ENCODE measurements around the gene ZNF425.
"Not testable (repeated sequence)": the region's sequence is repeated elsewhere in the genome, so short reads cannot be mapped to it uniquely, and the experiment has no call there.

The ZNF425 gene

DNA sequence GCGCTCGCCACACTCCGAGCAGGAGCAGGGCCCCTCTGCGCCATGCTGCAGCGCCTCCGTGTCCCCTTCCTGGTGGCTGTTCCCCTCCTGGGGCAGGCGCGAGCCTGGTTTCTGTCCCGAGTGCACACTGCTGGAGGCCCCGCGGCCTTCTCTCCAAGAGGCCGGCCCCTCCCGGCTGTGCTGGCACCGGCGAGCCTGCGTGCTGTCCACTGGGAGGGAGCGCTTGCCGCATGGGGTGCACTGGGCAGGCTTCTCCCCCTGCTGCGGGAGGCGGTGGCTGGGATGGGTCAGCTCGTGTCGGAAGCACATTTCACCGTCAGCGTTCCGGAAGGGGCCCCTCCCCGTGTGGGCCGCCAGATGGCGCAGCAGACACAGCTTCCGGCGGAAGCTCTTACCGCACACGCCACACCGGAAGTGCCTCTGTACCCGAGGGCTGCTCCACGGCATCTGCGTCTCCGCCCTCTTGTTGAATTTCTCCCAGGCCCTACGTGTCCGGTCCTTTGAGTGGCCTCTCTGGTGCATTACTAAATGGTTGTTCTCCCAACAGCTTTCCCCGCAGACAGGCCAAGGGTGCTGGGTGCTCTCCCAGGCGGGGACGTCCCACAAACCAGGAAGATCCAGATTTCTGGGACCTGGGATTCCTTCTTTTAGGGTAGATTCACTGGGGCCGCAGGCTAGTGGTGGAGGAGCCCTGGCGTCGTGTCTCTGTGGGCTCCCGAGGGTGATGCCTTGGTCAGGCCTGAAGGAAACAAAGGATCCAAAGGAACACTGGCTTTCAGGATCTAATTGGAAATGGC lies 54.3 kb downstream of the ZNF425 start:
- DNase-seq (ENCODE audit: low read depth in 2 of 2): peak; percentile 10 to 16

GRCh38 chr7:149071182-149071635 lies 54.9 kb downstream of the ZNF425 start:
- DNase-seq (ENCODE audit: low read depth in 2 of 2): no peak

- DNase-seq (ENCODE audit: low read depth in 2 of 2): no peak
Observed at GRCh38 chr7:149070372-149071125, 55.6 kb downstream of the ZNF425 start.

GRCh38 chr7:149067869-149068268 lies 58.3 kb downstream of the ZNF425 start:
- DNase-seq (ENCODE audit: low read depth in 2 of 2): no peak

- no peak for DNase-seq (ENCODE audit: low read depth in 2 of 2)
Observed at GRCh38 chr7:149063476-149063875, 62.6 kb downstream of the ZNF425 start.

DNA sequence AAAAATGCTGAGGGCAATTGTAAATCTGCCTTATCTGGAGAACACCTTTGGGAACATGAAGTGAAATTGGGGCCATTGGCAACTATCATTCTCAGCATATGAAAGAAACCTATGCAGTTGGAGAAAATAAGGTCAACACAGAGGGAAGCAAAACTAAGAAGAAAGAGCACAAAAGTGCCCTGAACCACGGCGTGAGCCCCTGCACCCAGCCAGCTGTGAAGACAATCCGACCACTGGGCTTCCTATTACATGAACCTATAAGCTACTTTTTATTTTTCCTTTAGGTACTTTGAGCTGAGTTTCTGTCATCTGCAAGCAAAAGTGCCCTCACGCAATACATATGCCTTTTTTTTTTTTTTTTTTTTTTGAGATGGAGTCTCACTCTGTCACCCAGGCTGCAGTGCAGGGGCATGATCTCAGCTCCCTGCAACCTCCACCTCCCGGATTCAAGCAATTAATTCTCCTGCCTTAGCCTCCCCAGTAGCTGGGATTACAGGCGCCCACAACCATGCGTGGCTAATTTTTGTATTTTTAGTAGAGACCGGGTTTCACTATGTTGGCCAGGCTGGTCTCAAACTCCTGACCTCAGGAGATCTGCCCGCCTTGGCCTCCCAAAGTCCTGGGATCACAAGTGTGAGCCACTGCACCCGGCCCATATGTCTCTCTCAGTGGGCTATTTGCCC lies 63.8 kb downstream of the ZNF425 start:
- not testable (repeated sequence) for DNase-seq (ENCODE audit: low read depth in 2 of 2)

- no peak for DNase-seq (ENCODE audit: low read depth in 2 of 2)
Observed at GRCh38 chr7:149060156-149060555, 66.0 kb downstream of the ZNF425 start.

DNA sequence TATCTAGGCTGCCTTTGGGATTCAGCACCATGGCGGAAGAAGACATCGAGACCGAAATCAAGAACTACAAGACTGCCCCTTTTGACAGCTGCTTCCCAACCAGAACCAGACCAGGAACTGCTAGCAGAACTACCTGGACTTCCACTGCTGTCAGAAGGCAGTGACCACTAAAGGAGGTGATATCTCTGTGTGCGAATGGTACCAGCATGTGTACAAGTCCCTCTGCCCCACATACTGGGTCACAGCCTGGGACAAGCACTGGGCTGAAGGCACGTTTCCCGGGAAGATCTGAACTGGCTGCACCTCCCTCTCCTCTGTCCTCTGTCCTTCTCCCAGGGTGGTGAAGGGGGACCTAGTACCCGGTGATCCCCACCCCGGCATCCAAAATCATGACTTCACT lies 72.2 kb downstream of the ZNF425 start:
- no peak for DNase-seq (ENCODE audit: low read depth in 2 of 2)

DNA sequence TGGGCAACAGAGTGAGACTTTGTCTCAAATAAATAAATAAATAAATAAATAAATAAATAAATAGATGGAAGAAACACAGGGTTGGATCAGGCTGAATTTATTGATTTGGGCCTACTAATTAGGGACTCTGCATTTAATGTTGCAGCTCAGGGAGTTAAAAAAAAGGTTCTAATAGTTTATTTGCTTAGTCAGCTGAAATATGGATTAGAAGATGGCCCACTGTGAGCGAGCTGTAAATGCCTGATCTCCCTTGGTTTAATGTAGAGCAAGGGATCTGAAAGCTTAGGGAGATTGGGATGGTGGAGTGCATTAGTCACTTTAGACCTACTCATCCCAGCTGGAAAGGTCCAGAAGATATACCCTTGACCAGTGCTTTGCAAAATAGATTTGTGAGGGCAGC lies 72.7 kb downstream of the ZNF425 start:
- no peak for DNase-seq (ENCODE audit: low read depth in 2 of 2)
